LNCaP clone FGC (cell line): ENCODE measurements around the gene KCNJ9.
"Not testable (repeated sequence)": the region's sequence is repeated elsewhere in the genome, so short reads cannot be mapped to it uniquely, and the experiment has no call there.

ENCODE experiments used
- DNase-seq: peaks from one replicate; pipeline ENCODE4 v3.0.0-alpha.2; 2011; ENCODE audit warnings: low read depth
- H3K4me3 ChIP-seq: 2 replicates; pipeline ENCODE4 v1.5.1; 2011; ENCODE audit warnings: mild to moderate bottlenecking, low read depth, low read length, control low read depth
- TF ChIP-seq, protein P1 (sequence below): IDR thresholded peaks from 2 replicates; pipeline ENCODE4 v1.5.1; 2012; ENCODE audit warnings: mild to moderate bottlenecking; ENCODE audit not compliant: control insufficient read depth, insufficient read depth; ENCODE audit errors: extremely low read depth

KCNJ9 gene

DNA sequence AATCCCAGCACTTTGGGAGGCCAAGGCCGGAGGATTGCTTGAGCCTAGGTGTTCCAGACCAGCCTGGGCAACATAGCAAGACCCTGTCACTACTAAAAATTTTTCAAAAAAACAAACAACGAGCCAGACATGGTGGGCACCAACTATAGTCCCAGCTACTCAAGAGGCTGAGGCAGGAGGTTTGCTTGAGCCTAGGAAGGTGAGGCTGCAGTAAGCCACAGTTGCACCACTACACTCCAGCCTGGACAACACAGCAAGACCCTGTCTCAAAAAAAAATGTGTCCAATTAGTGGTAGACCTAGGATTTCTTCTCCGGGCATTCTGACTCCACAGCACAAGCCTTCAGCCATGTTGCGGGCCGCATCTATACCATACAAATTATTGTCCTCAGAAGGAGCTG, 23.8 kb downstream of the KCNJ9 start:
- H3K4me3 ChIP-seq, result no peak overlapping the region
- TF ChIP-seq, protein P1, sequence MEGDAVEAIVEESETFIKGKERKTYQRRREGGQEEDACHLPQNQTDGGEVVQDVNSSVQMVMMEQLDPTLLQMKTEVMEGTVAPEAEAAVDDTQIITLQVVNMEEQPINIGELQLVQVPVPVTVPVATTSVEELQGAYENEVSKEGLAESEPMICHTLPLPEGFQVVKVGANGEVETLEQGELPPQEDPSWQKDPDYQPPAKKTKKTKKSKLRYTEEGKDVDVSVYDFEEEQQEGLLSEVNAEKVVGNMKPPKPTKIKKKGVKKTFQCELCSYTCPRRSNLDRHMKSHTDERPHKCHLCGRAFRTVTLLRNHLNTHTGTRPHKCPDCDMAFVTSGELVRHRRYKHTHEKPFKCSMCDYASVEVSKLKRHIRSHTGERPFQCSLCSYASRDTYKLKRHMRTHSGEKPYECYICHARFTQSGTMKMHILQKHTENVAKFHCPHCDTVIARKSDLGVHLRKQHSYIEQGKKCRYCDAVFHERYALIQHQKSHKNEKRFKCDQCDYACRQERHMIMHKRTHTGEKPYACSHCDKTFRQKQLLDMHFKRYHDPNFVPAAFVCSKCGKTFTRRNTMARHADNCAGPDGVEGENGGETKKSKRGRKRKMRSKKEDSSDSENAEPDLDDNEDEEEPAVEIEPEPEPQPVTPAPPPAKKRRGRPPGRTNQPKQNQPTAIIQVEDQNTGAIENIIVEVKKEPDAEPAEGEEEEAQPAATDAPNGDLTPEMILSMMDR, result no peak
- no peak for DNase-seq

DNA sequence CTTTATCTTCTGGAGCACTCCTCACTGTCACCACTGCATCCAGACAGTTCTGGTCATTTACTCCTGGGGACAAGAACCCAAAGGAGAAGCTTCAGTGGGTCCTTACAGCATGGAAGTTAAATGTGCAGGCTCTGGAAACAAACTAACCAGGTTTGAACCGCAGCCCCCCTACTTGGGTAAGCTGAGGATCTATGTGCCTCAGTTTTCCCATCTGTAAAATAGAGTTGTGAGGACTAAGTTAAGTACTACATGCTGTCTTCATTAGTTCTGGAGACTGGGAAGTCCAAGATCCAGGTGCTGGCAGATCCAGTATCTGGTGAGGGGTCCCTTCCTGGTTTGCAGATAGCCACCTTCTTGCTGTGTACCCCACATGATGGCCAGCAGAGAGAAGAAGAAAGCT, 26.2 kb downstream of the KCNJ9 start:
- TF ChIP-seq, protein P1, result no peak
- no peak overlapping the region for H3K4me3 ChIP-seq
- no peak for DNase-seq

DNA sequence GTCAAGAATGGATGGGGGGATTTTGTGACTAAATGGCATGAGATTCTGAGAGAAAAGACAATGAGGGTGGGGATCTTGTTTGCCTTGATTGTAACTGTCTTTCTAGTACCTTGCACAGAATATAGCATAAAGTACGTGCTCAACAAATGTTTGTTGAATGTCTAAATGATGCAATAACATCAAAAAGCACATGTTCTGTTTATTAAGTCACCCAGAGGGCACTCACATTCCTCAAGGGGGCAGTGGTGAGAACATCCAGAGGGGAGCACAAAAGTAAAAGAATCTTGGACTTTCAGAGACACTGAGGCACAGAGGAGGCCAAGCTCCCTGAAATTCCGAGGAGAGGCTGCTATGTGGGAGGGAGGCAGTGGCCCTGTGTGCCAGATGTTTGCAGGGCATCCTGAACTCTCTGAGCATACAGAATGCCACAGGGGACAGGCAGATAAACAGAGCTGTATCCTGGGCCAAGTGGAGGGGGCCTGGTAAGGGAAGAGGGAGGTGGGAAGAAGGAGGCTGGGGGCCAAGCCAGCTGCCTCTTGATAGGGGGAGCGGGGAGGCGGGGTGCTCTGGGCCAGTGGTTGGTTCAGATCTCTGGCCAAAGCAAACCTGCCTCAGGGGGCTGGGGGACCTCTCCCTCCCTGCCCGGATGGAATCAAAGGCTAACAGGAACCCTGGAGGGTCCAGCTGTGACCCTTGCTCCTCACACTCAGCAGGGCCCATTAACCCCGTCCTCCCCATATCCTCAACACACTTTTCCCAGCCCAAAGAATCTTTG, 27.7 kb downstream of the KCNJ9 start:
- no peak for DNase-seq
- TF ChIP-seq, protein P1, result peak; percentile 45

DNA sequence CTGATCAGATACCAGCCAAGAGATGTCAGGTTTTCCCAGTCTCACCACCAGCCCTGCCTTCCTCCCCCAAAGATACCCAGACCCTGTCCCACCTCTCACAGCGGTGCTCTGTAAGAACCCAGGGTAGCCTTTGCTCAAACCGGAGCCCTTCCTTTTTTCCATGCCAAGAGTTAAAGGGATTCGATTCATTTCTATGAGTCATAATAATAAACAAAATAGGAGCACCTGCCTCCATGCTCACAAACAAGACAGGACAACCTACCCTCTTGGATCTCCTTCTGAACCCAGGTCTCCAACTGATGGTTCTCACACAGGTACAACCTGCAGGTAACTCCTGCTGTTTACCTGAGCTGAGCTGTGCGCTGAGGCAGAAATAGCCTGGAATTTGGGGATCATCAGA, 28.3 kb downstream of the KCNJ9 start:
- TF ChIP-seq, protein P1, result no peak
- no peak for DNase-seq
- no peak overlapping the region for H3K4me3 ChIP-seq

More for the DNA sequence above, 27.7 kb downstream of the KCNJ9 start:
- no peak overlapping the region for H3K4me3 ChIP-seq

DNA sequence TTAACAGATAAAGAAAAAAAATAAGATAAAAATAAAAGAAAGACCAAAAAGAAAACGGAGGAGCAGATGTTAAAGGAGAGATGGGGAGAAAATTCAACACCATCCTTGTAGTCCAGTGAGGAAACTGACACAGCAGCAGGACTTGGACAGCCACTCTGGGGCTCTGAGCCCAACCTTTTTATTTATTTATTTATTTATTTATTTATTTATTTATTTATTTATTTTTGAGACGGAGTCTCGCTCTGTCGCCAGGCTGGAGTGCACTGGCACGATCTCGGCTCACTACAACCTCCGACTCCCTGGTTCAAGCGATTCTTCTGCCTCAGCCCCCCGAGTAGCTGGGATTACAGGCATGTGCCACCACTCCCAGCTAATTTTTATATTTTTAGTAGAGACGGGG, 30.1 kb downstream of the KCNJ9 start:
- DNase-seq, H3K4me3 ChIP-seq: not testable (repeated sequence)

DNA sequence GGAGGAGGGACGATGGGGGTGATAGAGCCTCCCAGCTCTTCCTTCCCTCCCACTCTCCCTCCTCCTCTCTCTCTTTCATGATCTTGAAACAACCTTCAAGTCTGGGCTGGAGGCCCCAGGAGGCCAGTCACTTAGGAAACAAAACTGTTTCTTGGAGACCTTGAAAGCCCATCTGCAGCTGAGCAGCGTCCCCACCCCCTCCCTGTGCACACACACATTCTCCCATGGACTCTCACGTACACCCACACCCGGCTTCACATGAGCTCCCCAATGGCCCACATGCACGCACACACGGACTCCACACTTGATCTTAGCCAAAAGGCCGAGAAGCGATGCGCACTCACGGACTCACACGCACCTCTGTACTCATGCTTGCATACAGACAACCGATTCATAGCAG, 31.0 kb downstream of the KCNJ9 start:
- TF ChIP-seq, protein P1, result no peak
- DNase-seq, result no peak
- H3K4me3 ChIP-seq, result no peak overlapping the region

DNA sequence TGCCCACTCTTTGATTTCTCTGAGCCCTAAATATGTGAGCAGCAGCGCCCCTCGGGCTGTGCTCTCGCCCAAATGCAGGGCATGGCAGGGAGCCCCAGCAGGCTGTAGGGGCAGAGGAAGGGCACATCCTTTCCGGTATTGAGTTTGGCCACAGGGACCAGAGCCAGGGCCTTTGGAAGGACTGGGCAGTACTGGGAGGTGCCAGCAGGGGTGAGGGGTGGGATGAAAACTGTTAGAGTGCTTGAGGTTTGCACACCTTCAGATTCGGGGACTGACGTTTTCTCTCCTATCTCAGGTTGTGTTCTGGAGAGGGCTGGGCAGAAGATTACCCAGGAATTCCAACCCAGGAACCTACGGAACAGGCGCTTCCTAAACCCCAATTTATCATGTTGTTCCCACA, 32.1 kb downstream of the KCNJ9 start:
- no peak for DNase-seq
- no peak overlapping the region for H3K4me3 ChIP-seq
- TF ChIP-seq, protein P1, result no peak
